Astrocyte (in vitro differentiated cells and primary cell): Measurements from ENCODE around the gene MYO1E. TPM values are rescaled to one million over a fixed set of nuclear protein-coding genes. Genes with fewer than 3 reads are reported as not detected.

Experiments used
- DNase-seq: peaks from one replicate; pipeline ENCODE4 v3.0.0-alpha.2; 2010; ENCODE audit warnings: low read depth
- FAIRE-seq: peaks from 2 replicates; lab custom pipeline; 2011; peaks lifted over from hg19 to GRCh38; lab: Jason Lieb, UNC
- H2AFZ ChIP-seq: 2 replicates; pipeline ENCODE4 v1.6.0; 2012; ENCODE audit warnings: low read depth, low read length, inconsistent platforms
- H3K27ac ChIP-seq: 2 replicates; pipeline ENCODE4 v1.5.1; 2011; ENCODE audit warnings: low read depth, low read length, inconsistent platforms
- H3K27me3 ChIP-seq: 2 replicates; pipeline ENCODE4 v1.6.0; 2011; ENCODE audit warnings: low read length, inconsistent platforms; ENCODE audit not compliant: insufficient read depth
- H3K36me3 ChIP-seq: 2 replicates; pipeline ENCODE4 v1.5.1; 2011; ENCODE audit warnings: low read length, inconsistent platforms; ENCODE audit not compliant: insufficient read depth
- H3K4me1 ChIP-seq: 2 replicates; pipeline ENCODE4 v1.5.1; 2011; ENCODE audit warnings: low read length, inconsistent platforms; ENCODE audit not compliant: insufficient read depth
- H3K4me2 ChIP-seq: 2 replicates; pipeline ENCODE4 v1.6.0; 2012; ENCODE audit warnings: low read length, inconsistent platforms
- H3K4me3 ChIP-seq: 2 replicates; pipeline ENCODE4 v1.5.1; 2011; ENCODE audit warnings: low read depth, mild to moderate bottlenecking, low read length, inconsistent platforms; ENCODE audit not compliant: insufficient read depth
- H3K79me2 ChIP-seq: 2 replicates; pipeline ENCODE4 v1.6.0; 2012; ENCODE audit warnings: mild to moderate bottlenecking, low read length, inconsistent platforms; ENCODE audit not compliant: insufficient read depth
- H3K9ac ChIP-seq: 2 replicates; pipeline ENCODE4 v1.6.0; 2012; ENCODE audit warnings: mild to moderate bottlenecking, low read length, inconsistent platforms
- H3K9me3 ChIP-seq: 2 replicates; pipeline ENCODE4 v1.5.1; 2012; ENCODE audit warnings: low read depth, mild to moderate bottlenecking, low read length, inconsistent platforms; ENCODE audit not compliant: insufficient read depth
- H4K20me1 ChIP-seq: 2 replicates; pipeline ENCODE4 v1.6.0; 2012; ENCODE audit warnings: low read length, inconsistent platforms; ENCODE audit not compliant: insufficient read depth
- H3K27ac Mint-ChIP-seq: one replicate; pipeline ENCODE4 v1.8.0; 2021; ENCODE audit warnings: mild to moderate bottlenecking, mixed read lengths; ENCODE audit not compliant: unreplicated experiment
- H3K27me3 Mint-ChIP-seq: one replicate; pipeline ENCODE4 v1.8.0; 2021; ENCODE audit warnings: low read depth, mixed read lengths; ENCODE audit not compliant: unreplicated experiment
- H3K36me3 Mint-ChIP-seq: one replicate; pipeline ENCODE4 v1.8.0; 2021; ENCODE audit warnings: low read depth, mixed read lengths; ENCODE audit not compliant: unreplicated experiment
- H3K4me1 Mint-ChIP-seq: one replicate; pipeline ENCODE4 v1.8.0; 2021; ENCODE audit warnings: low read depth, mixed read lengths; ENCODE audit not compliant: unreplicated experiment
- H3K4me3 Mint-ChIP-seq: one replicate; pipeline ENCODE4 v1.8.0; 2021; ENCODE audit warnings: mild to moderate bottlenecking, moderate library complexity, mixed read lengths; ENCODE audit not compliant: unreplicated experiment
- H3K9me3 Mint-ChIP-seq: one replicate; pipeline ENCODE4 v1.8.0; 2021; ENCODE audit warnings: mild to moderate bottlenecking, mixed read lengths; ENCODE audit not compliant: unreplicated experiment
- EZH2 ChIP-seq: IDR thresholded peaks from 2 replicates; pipeline ENCODE4 v1.6.1; 2012; ENCODE audit warnings: mild to moderate bottlenecking, low read length, inconsistent platforms; ENCODE audit not compliant: insufficient read depth
- total RNA-seq: library from RNA; stranded (reverse); gene quantifications from 2 replicates; pipeline ENCODE4 v1.2.1, GENCODE V29; 2021
- TF ChIP-seq, protein P1 (sequence below): IDR thresholded peaks from 2 replicates; pipeline ENCODE4 v1.5.1; 2011; ENCODE audit warnings: low read depth, mild to moderate bottlenecking, inconsistent platforms, low read length, moderate library complexity; ENCODE audit not compliant: insufficient read depth

MYO1E gene
- total RNA-seq, 1 donor from 2014 or later = 227 TPM

GRCh38 chr15:59099162-59099685 is 273.4 kb downstream of the MYO1E start:
- DNase-seq = no peak
- no peaks in the 10 kb centered on the region for H3K27me3 ChIP-seq
- no peak overlapping the region for H3K4me3 ChIP-seq
- Mint-ChIP-seq H3K27ac (no peak overlapping the region), H3K36me3 (no peaks in the 10 kb centered on the region), H3K4me1 (no peaks in the 10 kb centered on the region), H3K4me3 (no peak overlapping the region), H3K9me3 (no peaks in the 10 kb centered on the region), H3K27me3 (no peaks in the 10 kb centered on the region)
- no peak overlapping the region for H3K4me2 ChIP-seq
- H3K4me1 ChIP-seq = no peaks in the 10 kb centered on the region
- no peak overlapping the region for H3K27ac ChIP-seq
- no peaks in the 10 kb centered on the region for H3K79me2 ChIP-seq
- H2AFZ ChIP-seq = no peak overlapping the region
- H4K20me1 ChIP-seq = no peaks in the 10 kb centered on the region
- H3K9ac ChIP-seq = no peak overlapping the region
- FAIRE-seq = no peak
- TF ChIP-seq EZH2 = no peak
- TF ChIP-seq, protein P1, sequence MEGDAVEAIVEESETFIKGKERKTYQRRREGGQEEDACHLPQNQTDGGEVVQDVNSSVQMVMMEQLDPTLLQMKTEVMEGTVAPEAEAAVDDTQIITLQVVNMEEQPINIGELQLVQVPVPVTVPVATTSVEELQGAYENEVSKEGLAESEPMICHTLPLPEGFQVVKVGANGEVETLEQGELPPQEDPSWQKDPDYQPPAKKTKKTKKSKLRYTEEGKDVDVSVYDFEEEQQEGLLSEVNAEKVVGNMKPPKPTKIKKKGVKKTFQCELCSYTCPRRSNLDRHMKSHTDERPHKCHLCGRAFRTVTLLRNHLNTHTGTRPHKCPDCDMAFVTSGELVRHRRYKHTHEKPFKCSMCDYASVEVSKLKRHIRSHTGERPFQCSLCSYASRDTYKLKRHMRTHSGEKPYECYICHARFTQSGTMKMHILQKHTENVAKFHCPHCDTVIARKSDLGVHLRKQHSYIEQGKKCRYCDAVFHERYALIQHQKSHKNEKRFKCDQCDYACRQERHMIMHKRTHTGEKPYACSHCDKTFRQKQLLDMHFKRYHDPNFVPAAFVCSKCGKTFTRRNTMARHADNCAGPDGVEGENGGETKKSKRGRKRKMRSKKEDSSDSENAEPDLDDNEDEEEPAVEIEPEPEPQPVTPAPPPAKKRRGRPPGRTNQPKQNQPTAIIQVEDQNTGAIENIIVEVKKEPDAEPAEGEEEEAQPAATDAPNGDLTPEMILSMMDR = no peak
- H3K9me3 ChIP-seq = no peaks in the 10 kb centered on the region
- peaks cover 33% of the 10 kb centered on the region for H3K36me3 ChIP-seq

- H3K4me3 Mint-ChIP-seq = no peak overlapping the region
- H3K9me3 Mint-ChIP-seq = no peaks in the 10 kb centered on the region
- no peak overlapping the region for H3K9ac ChIP-seq
- no peak overlapping the region for H2AFZ ChIP-seq
- no peaks in the 10 kb centered on the region for H4K20me1 ChIP-seq
- no peak for DNase-seq
- no peaks in the 10 kb centered on the region for H3K4me1 Mint-ChIP-seq
- no peak overlapping the region for H3K4me3 ChIP-seq
- H3K27ac Mint-ChIP-seq = no peak overlapping the region
- H3K36me3 ChIP-seq = peaks cover 43% of the 10 kb centered on the region
- TF ChIP-seq EZH2 = no peak
- TF ChIP-seq, protein P1 = no peak
- H3K27me3 Mint-ChIP-seq = no peaks in the 10 kb centered on the region
- no peaks in the 10 kb centered on the region for H3K27me3 ChIP-seq
- H3K27ac ChIP-seq = no peak overlapping the region
- no peak overlapping the region for H3K4me2 ChIP-seq
- H3K79me2 ChIP-seq = no peaks in the 10 kb centered on the region
- H3K36me3 Mint-ChIP-seq = no peaks in the 10 kb centered on the region
- no peaks in the 10 kb centered on the region for H3K4me1 ChIP-seq
- no peaks in the 10 kb centered on the region for H3K9me3 ChIP-seq
- FAIRE-seq = no peak
Measured at GRCh38 chr15:59096429-59096828, 276.2 kb downstream of the MYO1E start.

DNA sequence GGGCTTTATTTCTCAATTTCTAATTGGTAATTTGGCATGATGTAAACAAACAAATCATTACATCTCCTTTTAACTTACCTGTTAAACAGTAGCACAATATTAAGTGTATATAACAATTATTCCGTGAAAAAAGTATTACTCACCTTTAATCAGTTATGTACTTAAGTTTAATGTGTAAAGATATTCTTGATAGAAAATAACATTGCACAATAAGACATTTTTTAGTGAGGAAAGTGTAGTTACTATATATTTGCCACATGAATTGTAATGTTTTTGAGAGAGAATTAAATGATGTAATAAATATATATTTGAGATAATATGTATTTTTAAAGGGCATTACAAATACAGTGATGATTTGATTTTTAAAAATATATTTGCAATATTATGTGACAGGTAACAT is 278.6 kb downstream of the MYO1E start:
- no peak for FAIRE-seq
- H4K20me1 ChIP-seq = no peaks in the 10 kb centered on the region
- no peak overlapping the region for H3K4me2 ChIP-seq
- no peak overlapping the region for H3K27ac Mint-ChIP-seq
- no peaks in the 10 kb centered on the region for H3K9me3 Mint-ChIP-seq
- peaks cover 44% of the 10 kb centered on the region for H3K36me3 ChIP-seq
- no peak overlapping the region for H3K27ac ChIP-seq
- no peaks in the 10 kb centered on the region for H3K4me1 Mint-ChIP-seq
- H3K4me3 ChIP-seq = no peak overlapping the region
- no peaks in the 10 kb centered on the region for H3K79me2 ChIP-seq
- H3K4me3 Mint-ChIP-seq = no peak overlapping the region
- no peaks in the 10 kb centered on the region for H3K9me3 ChIP-seq
- H2AFZ ChIP-seq = no peak overlapping the region
- no peak for TF ChIP-seq EZH2
- TF ChIP-seq, protein P1 = no peak
- H3K4me1 ChIP-seq = no peaks in the 10 kb centered on the region
- no peak for DNase-seq
- no peaks in the 10 kb centered on the region for H3K36me3 Mint-ChIP-seq
- H3K27me3 Mint-ChIP-seq = no peaks in the 10 kb centered on the region
- no peak overlapping the region for H3K9ac ChIP-seq
- H3K27me3 ChIP-seq = no peaks in the 10 kb centered on the region
